ENCODE results near the gene DPH7.

Gene DPH7

GRCh38 chr9:137564817-137565411 lies 13.8 kb downstream of the DPH7 start:
- Histone ChIP-seq H3K27ac (ENCODE audit: low read length) (no peak overlapping the region), H4K20me1 (ENCODE audit: insufficient read depth, low read length) (peaks cover 3% of the 10 kb centered on the region; the same call in 1 of the 2 replicates), H3K9ac (ENCODE audit: low read length) (no peak overlapping the region), H2AFZ (ENCODE audit: low read depth, low read length) (no peak overlapping the region), H3K79me2 (ENCODE audit: low read length) (peaks cover 4% of the 10 kb centered on the region; the same call in 1 of the 2 replicates), H3K27me3 (ENCODE audit: low read depth, low read length) (no peaks in the 10 kb centered on the region), H3K36me3 (replicated peaks; ENCODE audit: low read depth, low read length) (peaks cover 26% of the 10 kb centered on the region), H3K4me3 (ENCODE audit: low read length) (no peak overlapping the region), H3K4me1 (ENCODE audit: low read length) (no peaks in the 10 kb centered on the region), H3K4me2 (ENCODE audit: low read length) (no peak overlapping the region), H3K9me3 (ENCODE audit: insufficient read depth, low read length) (no peaks in the 10 kb centered on the region)
- TF ChIP-seq, protein P1, sequence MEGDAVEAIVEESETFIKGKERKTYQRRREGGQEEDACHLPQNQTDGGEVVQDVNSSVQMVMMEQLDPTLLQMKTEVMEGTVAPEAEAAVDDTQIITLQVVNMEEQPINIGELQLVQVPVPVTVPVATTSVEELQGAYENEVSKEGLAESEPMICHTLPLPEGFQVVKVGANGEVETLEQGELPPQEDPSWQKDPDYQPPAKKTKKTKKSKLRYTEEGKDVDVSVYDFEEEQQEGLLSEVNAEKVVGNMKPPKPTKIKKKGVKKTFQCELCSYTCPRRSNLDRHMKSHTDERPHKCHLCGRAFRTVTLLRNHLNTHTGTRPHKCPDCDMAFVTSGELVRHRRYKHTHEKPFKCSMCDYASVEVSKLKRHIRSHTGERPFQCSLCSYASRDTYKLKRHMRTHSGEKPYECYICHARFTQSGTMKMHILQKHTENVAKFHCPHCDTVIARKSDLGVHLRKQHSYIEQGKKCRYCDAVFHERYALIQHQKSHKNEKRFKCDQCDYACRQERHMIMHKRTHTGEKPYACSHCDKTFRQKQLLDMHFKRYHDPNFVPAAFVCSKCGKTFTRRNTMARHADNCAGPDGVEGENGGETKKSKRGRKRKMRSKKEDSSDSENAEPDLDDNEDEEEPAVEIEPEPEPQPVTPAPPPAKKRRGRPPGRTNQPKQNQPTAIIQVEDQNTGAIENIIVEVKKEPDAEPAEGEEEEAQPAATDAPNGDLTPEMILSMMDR (IDR thresholded peaks at IDR 0.05; ENCODE audit: low read depth, low read length), result no peak
- TF ChIP-seq EZH2phosphoT487 (IDR thresholded peaks at IDR 0.05; ENCODE audit: low read depth), result no peak

GRCh38 chr9:137564134-137564533 lies 14.6 kb downstream of the DPH7 start:
- H3K4me1 ChIP-seq (ENCODE audit: low read length), result no peaks in the 10 kb centered on the region
- TF ChIP-seq, protein P1 (IDR thresholded peaks at IDR 0.05; ENCODE audit: low read depth, low read length), result no peak
- TF ChIP-seq EZH2phosphoT487 (IDR thresholded peaks at IDR 0.05; ENCODE audit: low read depth), result no peak
- H3K27ac ChIP-seq (ENCODE audit: low read length), result no peak overlapping the region
- peaks cover 3% of the 10 kb centered on the region; the same call in 1 of the 2 replicates for H4K20me1 ChIP-seq (ENCODE audit: insufficient read depth, low read length)
- H3K4me3 ChIP-seq (ENCODE audit: low read length), result no peak overlapping the region
- no peaks in the 10 kb centered on the region for H3K9me3 ChIP-seq (ENCODE audit: insufficient read depth, low read length)
- no peak overlapping the region for H3K9ac ChIP-seq (ENCODE audit: low read length)
- no peak overlapping the region for H3K4me2 ChIP-seq (ENCODE audit: low read length)
- H2AFZ ChIP-seq (ENCODE audit: low read depth, low read length), result no peak overlapping the region
- H3K79me2 ChIP-seq (ENCODE audit: low read length), result peaks cover 4% of the 10 kb centered on the region; the same call in 1 of the 2 replicates
- peaks cover 26% of the 10 kb centered on the region for H3K36me3 ChIP-seq (replicated peaks; ENCODE audit: low read depth, low read length)
- no peaks in the 10 kb centered on the region for H3K27me3 ChIP-seq (ENCODE audit: low read depth, low read length)

DNA sequence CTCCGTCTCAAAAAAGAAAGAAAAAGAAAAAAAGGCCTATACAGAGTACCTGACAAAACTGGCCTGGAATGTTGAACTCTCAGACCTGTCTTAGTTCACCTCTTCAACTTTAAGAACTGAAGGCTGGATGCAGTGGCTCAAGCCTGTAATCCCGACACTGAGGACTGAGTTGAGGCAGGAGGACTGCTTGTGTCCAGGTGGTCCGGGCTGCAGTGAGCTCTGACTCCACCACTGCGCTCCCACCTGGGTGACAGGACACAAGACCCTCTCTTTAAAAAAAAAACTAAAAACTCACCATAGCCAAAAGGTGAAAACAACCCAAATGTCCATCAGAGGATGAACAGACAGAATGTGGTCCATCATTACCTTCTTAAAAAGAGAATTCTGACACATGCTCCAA lies 20.6 kb downstream of the DPH7 start:
- TF ChIP-seq EZH2phosphoT487 (IDR thresholded peaks at IDR 0.05; ENCODE audit: low read depth), result no peak
- TF ChIP-seq, protein P1 (IDR thresholded peaks at IDR 0.05; ENCODE audit: low read depth, low read length), result no peak
- no peak overlapping the region for H2AFZ ChIP-seq (ENCODE audit: low read depth, low read length)
- H3K9ac ChIP-seq (ENCODE audit: low read length), result no peak overlapping the region
- no peaks in the 10 kb centered on the region for H3K4me1 ChIP-seq (ENCODE audit: low read length)
- H3K27ac ChIP-seq (ENCODE audit: low read length), result no peak overlapping the region
- peaks cover 3% of the 10 kb centered on the region; the same call in 1 of the 2 replicates for H4K20me1 ChIP-seq (ENCODE audit: insufficient read depth, low read length)
- peaks cover 4% of the 10 kb centered on the region; the same call in 1 of the 2 replicates for H3K79me2 ChIP-seq (ENCODE audit: low read length)
- H3K4me2 ChIP-seq (ENCODE audit: low read length), result no peak overlapping the region
- no peak overlapping the region for H3K4me3 ChIP-seq (ENCODE audit: low read length)
- H3K9me3 ChIP-seq (ENCODE audit: insufficient read depth, low read length), result no peaks in the 10 kb centered on the region
- peaks cover 39% of the 10 kb centered on the region for H3K36me3 ChIP-seq (replicated peaks; ENCODE audit: low read depth, low read length)
- no peaks in the 10 kb centered on the region for H3K27me3 ChIP-seq (ENCODE audit: low read depth, low read length)

GRCh38 chr9:137556069-137556838 lies 22.5 kb downstream of the DPH7 start:
- Histone ChIP-seq H2AFZ (ENCODE audit: low read depth, low read length) (no peak overlapping the region), H3K79me2 (ENCODE audit: low read length) (no peaks in the 10 kb centered on the region), H3K4me3 (ENCODE audit: low read length) (no peak overlapping the region), H3K36me3 (replicated peaks; ENCODE audit: low read depth, low read length) (peaks cover 31% of the 10 kb centered on the region), H3K4me1 (ENCODE audit: low read length) (peaks cover 3% of the 10 kb centered on the region; the same call in 1 of the 2 replicates), H3K27me3 (ENCODE audit: low read depth, low read length) (no peaks in the 10 kb centered on the region), H3K9ac (ENCODE audit: low read length) (no peak overlapping the region), H3K27ac (ENCODE audit: low read length) (no peak overlapping the region), H3K4me2 (ENCODE audit: low read length) (no peak overlapping the region), H4K20me1 (ENCODE audit: insufficient read depth, low read length) (peaks cover 3% of the 10 kb centered on the region; the same call in 1 of the 2 replicates), H3K9me3 (ENCODE audit: insufficient read depth, low read length) (no peaks in the 10 kb centered on the region)
- no peak for TF ChIP-seq EZH2phosphoT487 (IDR thresholded peaks at IDR 0.05; ENCODE audit: low read depth)
- TF ChIP-seq, protein P1 (IDR thresholded peaks at IDR 0.05; ENCODE audit: low read depth, low read length), result no peak
